Measurements from ENCODE around the gene ANKLE2. TPM values are rescaled to one million over a fixed set of nuclear protein-coding genes. Genes with fewer than 3 reads are reported as not detected.

ANKLE2 gene
- polyA plus RNA-seq, 1 donor (not counting 4 experiments of a cell fraction or from before 2014, with no cell fraction given), result 109 TPM

GRCh38 chr12:132747395-132747794 is 14.2 kb downstream of the ANKLE2 start:
- no peak overlapping the region for H3K9ac ChIP-seq (ENCODE audit: control insufficient read depth, extremely low read depth, insufficient read depth, low read length)
- peaks cover 90% of the 10 kb centered on the region for H3K79me2 ChIP-seq (ENCODE audit: control insufficient read depth, insufficient read depth, low read length)
- dilution Hi-C loops (cut with MboI; ENCODE audit: extremely low pct_ligation_motif_present, low sequenced_read_pairs), result no loop called here

GRCh38 chr12:132746613-132747012 is 15.0 kb downstream of the ANKLE2 start:
- no peak overlapping the region for H3K4me3 ChIP-seq (ENCODE audit: control insufficient read depth in 2 of 3, extremely low read depth in 1 of 3, insufficient read depth in 2 of 3, low read depth in 1 of 3, low read length in 3 of 3)
- dilution Hi-C loops (cut with MboI; ENCODE audit: extremely low pct_ligation_motif_present, low sequenced_read_pairs), result no loop called here
- peaks cover 36% of the 10 kb centered on the region for H4K20me1 ChIP-seq (ENCODE audit: control insufficient read depth, extremely low read depth, insufficient read depth, low read length)
- H3K4me1 ChIP-seq (ENCODE audit: control insufficient read depth, extremely low read depth, insufficient read depth, low read length), result no peaks in the 10 kb centered on the region
- FAIRE-seq (no peak), DNase-seq (ENCODE audit: low read depth, low spot score) (no peak)
- H3K9me1 ChIP-seq (ENCODE audit: control insufficient read depth, extremely low read depth, insufficient read depth, low read length), result no peaks in the 10 kb centered on the region
- no peak overlapping the region for H3K27ac ChIP-seq (ENCODE audit: control insufficient read depth, insufficient read depth, low read length)
- H3K9me3 ChIP-seq (ENCODE audit: control insufficient read depth, low read depth, low read length), result no peaks in the 10 kb centered on the region
- no peaks in the 10 kb centered on the region for H3K27me3 ChIP-seq (ENCODE audit: control insufficient read depth, extremely low read depth, insufficient read depth, low read length)
- no peak overlapping the region for H2AFZ ChIP-seq (ENCODE audit: control insufficient read depth, low read length)
- H3K9ac ChIP-seq (ENCODE audit: control insufficient read depth, extremely low read depth, insufficient read depth, low read length), result no peak overlapping the region
- peaks cover 90% of the 10 kb centered on the region for H3K79me2 ChIP-seq (ENCODE audit: control insufficient read depth, insufficient read depth, low read length)
- no peak overlapping the region for H3K4me2 ChIP-seq (ENCODE audit: control insufficient read depth, extremely low read depth, insufficient read depth, low read depth, low read length)
- TF ChIP-seq CTCF (optimal IDR thresholded peaks at IDR 0.05 in 1 of 3, IDR thresholded peaks at IDR 0.05 in 1 of 3, conservative IDR thresholded peaks at IDR 0.05 in 1 of 3; ENCODE audit: extremely low read depth in 1 of 3, insufficient read depth in 2 of 3, low read length in 3 of 3) (no peak), EZH2 (IDR thresholded peaks at IDR 0.05; ENCODE audit: low read length) (no peak)
- H3K36me3 ChIP-seq (ENCODE audit: control insufficient read depth in 2 of 2, extremely low read depth in 1 of 2, insufficient read depth in 2 of 2, low read length in 2 of 2), result peaks cover 61 to 68% of the 10 kb centered on the region in 2 experiments

More at GRCh38 chr12:132747395-132747794, 14.2 kb downstream of the ANKLE2 start:
- Histone ChIP-seq H4K20me1 (ENCODE audit: control insufficient read depth, extremely low read depth, insufficient read depth, low read length) (peaks cover 32% of the 10 kb centered on the region), H3K27ac (ENCODE audit: control insufficient read depth, insufficient read depth, low read length) (no peak overlapping the region), H2AFZ (ENCODE audit: control insufficient read depth, low read length) (no peak overlapping the region), H3K9me1 (ENCODE audit: control insufficient read depth, extremely low read depth, insufficient read depth, low read length) (no peaks in the 10 kb centered on the region), H3K27me3 (ENCODE audit: control insufficient read depth, extremely low read depth, insufficient read depth, low read length) (no peaks in the 10 kb centered on the region), H3K4me3 (ENCODE audit: control insufficient read depth in 2 of 3, extremely low read depth in 1 of 3, insufficient read depth in 2 of 3, low read depth in 1 of 3, low read length in 3 of 3) (no peak overlapping the region), H3K4me1 (ENCODE audit: control insufficient read depth, extremely low read depth, insufficient read depth, low read length) (no peaks in the 10 kb centered on the region), H3K36me3 (ENCODE audit: control insufficient read depth in 2 of 2, extremely low read depth in 1 of 2, insufficient read depth in 2 of 2, low read length in 2 of 2) (peaks cover 55 to 68% of the 10 kb centered on the region in 2 experiments), H3K4me2 (ENCODE audit: control insufficient read depth, extremely low read depth, insufficient read depth, low read depth, low read length) (no peak overlapping the region), H3K9me3 (ENCODE audit: control insufficient read depth, low read depth, low read length) (no peaks in the 10 kb centered on the region)
- no peak for DNase-seq (ENCODE audit: low read depth, low spot score)
- TF ChIP-seq CTCF (optimal IDR thresholded peaks at IDR 0.05 in 1 of 3, IDR thresholded peaks at IDR 0.05 in 1 of 3, conservative IDR thresholded peaks at IDR 0.05 in 1 of 3; ENCODE audit: extremely low read depth in 1 of 3, insufficient read depth in 2 of 3, low read length in 3 of 3), result no peak
- TF ChIP-seq EZH2 (IDR thresholded peaks at IDR 0.05; ENCODE audit: low read length), result no peak
- FAIRE-seq, result no peak

Data from keratinocyte (primary cell).